Endothelial cell of umbilical vein (primary cell): Measurements from ENCODE around the gene FAM237B. TPM values are rescaled to one million over a fixed set of nuclear protein-coding genes. Genes with fewer than 3 reads are reported as not detected.

Experiments
- BruUV-seq: library from RNA; stranded (reverse); fragments of 400-500 nt; replicated peaks from 2 replicates; lab custom pipeline; 2021; lab: Mats Ljungman, UMichigan
- CTCF ChIA-PET: fragments of 300-600, 350-600 bp; sonication (Branson Sonifier 250); formaldehyde crosslinking; loops from one replicate; lab custom pipeline; 2021; ENCODE audit warnings: antibody characterized with exemption, inconsistent platforms; lab: Charles Lee
- POLR2A ChIA-PET: fragments of 300-600, 350-600 bp; sonication (Branson Sonifier 250); formaldehyde crosslinking; loops from one replicate; lab custom pipeline; 2021; ENCODE audit warnings: antibody characterized with exemption, inconsistent platforms; lab: Charles Lee
- DNase-seq: peaks from one replicate; pipeline ENCODE4 v3.0.0-alpha.2; 2011; ENCODE audit warnings: low read depth, low spot score
- FAIRE-seq: peaks from 2 replicates; lab custom pipeline; 2011; peaks lifted over from hg19 to GRCh38; lab: Jason Lieb, UNC
- H2AFZ ChIP-seq: 2 replicates; pipeline ENCODE4 v1.6.0; 2012; ENCODE audit warnings: low read depth, low read length, control low read depth, inconsistent platforms
- H3K27ac ChIP-seq: 2 replicates; pipeline ENCODE4 v1.5.1; 2011; ENCODE audit warnings: low read depth, mild to moderate bottlenecking, control low read depth, low read length, moderate library complexity; ENCODE audit not compliant: insufficient read depth
- H3K27me3 ChIP-seq, 2 experiments: 2 replicates each; pipeline versions ENCODE4 v1.6.0 to v1.6.1; 2011; ENCODE audit warnings: low read length in 2 of 2, mixed read lengths in 1 of 2; ENCODE audit not compliant: control insufficient read depth in 2 of 2, insufficient read depth in 2 of 2
- H3K36me3 ChIP-seq, 2 experiments: 2 replicates in 1 of 2; 3 replicates in 1 of 2; pipeline ENCODE4 v1.5.1; 2011; ENCODE audit warnings: low read length in 2 of 2, mild to moderate bottlenecking in 1 of 2, moderate library complexity in 1 of 2; ENCODE audit not compliant: control insufficient read depth in 2 of 2, insufficient read depth in 2 of 2; ENCODE audit errors: extremely low read depth in 1 of 2
- H3K4me1 ChIP-seq: 3 replicates; pipeline ENCODE4 v1.5.1; 2011; ENCODE audit warnings: mild to moderate bottlenecking, low read length; ENCODE audit not compliant: control insufficient read depth, insufficient read depth; ENCODE audit errors: extremely low read depth
- H3K4me2 ChIP-seq: 2 replicates; pipeline ENCODE4 v1.6.1; 2011; ENCODE audit warnings: low read length, control low read depth, mixed read lengths; ENCODE audit not compliant: insufficient read depth
- H3K4me3 ChIP-seq, 3 experiments: fragments of 200-600 bp in 1 of 3; sonication (generic), shearing (Covaris generic) in 1 of 3; replicated peaks in 1 of 3; 2 replicates each; pipeline ENCODE4 v1.5.1; 2011 to 2016; ENCODE audit warnings: control low read depth in 3 of 3, low read length in 3 of 3, mild to moderate bottlenecking in 2 of 3, inconsistent platforms in 1 of 3, low read depth in 1 of 3, moderate library complexity in 1 of 3; ENCODE audit not compliant: insufficient read depth in 1 of 3
- H3K79me2 ChIP-seq: 2 replicates; pipeline ENCODE4 v1.6.0; 2012; ENCODE audit warnings: low read length, inconsistent platforms; ENCODE audit not compliant: control insufficient read depth, insufficient read depth
- H3K9ac ChIP-seq: replicated peaks from 2 replicates; pipeline ENCODE3; 2011; ENCODE audit warnings: low read length, control low read depth; ENCODE audit not compliant: insufficient read depth; ENCODE audit errors: extremely low read depth
- H3K9me1 ChIP-seq: replicated peaks from 3 replicates; pipeline ENCODE4 v1.6.0; 2011; ENCODE audit warnings: mild to moderate bottlenecking, low read length; ENCODE audit not compliant: control insufficient read depth, insufficient read depth; ENCODE audit errors: extremely low read depth
- H3K9me3 ChIP-seq: replicated peaks from 2 replicates; pipeline ENCODE4 v1.5.1; 2012; ENCODE audit warnings: low read length, inconsistent platforms; ENCODE audit not compliant: control insufficient read depth, insufficient read depth
- H4K20me1 ChIP-seq: replicated peaks from 2 replicates; pipeline ENCODE3; 2011; ENCODE audit warnings: mild to moderate bottlenecking, low read length; ENCODE audit not compliant: control insufficient read depth, insufficient read depth; ENCODE audit errors: extremely low read depth
- CTCF ChIP-seq, 2 donors: IDR thresholded peaks; 1 replicate in 1 of 2; 2 replicates in 1 of 2; pipeline ENCODE4 v1.5.1; 2011; ENCODE audit warnings: low read length in 2 of 2, mild to moderate bottlenecking in 2 of 2, moderate library complexity in 2 of 2, control low read depth in 1 of 2, inconsistent platforms in 1 of 2, low read depth in 1 of 2; ENCODE audit not compliant: insufficient read depth in 1 of 2; ENCODE audit errors: extremely low read depth in 1 of 2
- EZH2 ChIP-seq: IDR thresholded peaks from 2 replicates; pipeline ENCODE4 v1.6.1; 2012; ENCODE audit warnings: borderline replicate concordance, low read depth, mild to moderate bottlenecking, moderate library complexity, low read length, inconsistent platforms; ENCODE audit not compliant: severe bottlenecking
- FOS ChIP-seq: IDR thresholded peaks from 2 replicates; pipeline ENCODE4 v1.6.1; 2011; ENCODE audit warnings: mild to moderate bottlenecking, low read length, moderate library complexity, borderline replicate concordance; ENCODE audit not compliant: insufficient read depth
- GATA2 ChIP-seq: IDR thresholded peaks from 2 replicates; pipeline ENCODE4 v1.7.0; 2011; ENCODE audit warnings: low read depth, mild to moderate bottlenecking, moderate library complexity, mixed read lengths, low read length; ENCODE audit not compliant: insufficient read length, insufficient read depth
- JUN ChIP-seq: IDR thresholded peaks from 2 replicates; pipeline ENCODE4 v1.6.1; 2011; ENCODE audit warnings: borderline replicate concordance, low read depth; ENCODE audit not compliant: insufficient read length, insufficient read depth
- MYC ChIP-seq: IDR thresholded peaks from one replicate; pipeline ENCODE4 v1.6.1; 2011; ENCODE audit warnings: mild to moderate bottlenecking, low read depth, low read length
- POLR2A ChIP-seq: IDR thresholded peaks from 2 replicates; pipeline ENCODE4 v1.6.1; 2012; ENCODE audit warnings: low read depth, mild to moderate bottlenecking, control low read depth, low read length
- POLR2AphosphoS5 ChIP-seq: IDR thresholded peaks from 2 replicates; pipeline ENCODE4 v1.6.1; 2012; ENCODE audit warnings: low read depth, mild to moderate bottlenecking, control low read depth, low read length, moderate library complexity; ENCODE audit not compliant: insufficient read depth
- dilution Hi-C: fragments of 300-500 bp; cut with MboI; formaldehyde crosslinking; loops from one replicate; pipeline ENCODE4 v1.15.0; 2019; ENCODE audit warnings: low sequenced_read_pairs; ENCODE audit not compliant: extremely low pct_ligation_motif_present
- intact Hi-C: fragments of 100-400 bp; cut with micrococcal nuclease; formaldehyde crosslinking; loops from one replicate; pipeline ENCODE4 v1.10.0; 2022
- polyA plus RNA-seq, 4 experiments: library from polyadenylated mRNA; depleted of rRNA in 3 of 4; stranded (reverse) in 3 of 4; unstranded in 1 of 4; fragments of >200 nt; gene quantifications; 2 replicates each; pipeline versions ENCODE4 v1.2.1 to v1.2.3, GENCODE V29; 2011 to 2012; ENCODE audit warnings: missing spikeins in 1 of 4
- total RNA-seq: library from RNA; stranded (reverse); gene quantifications from 2 replicates; pipeline ENCODE4 v1.2.3, GENCODE V29; 2021
- TF ChIP-seq, protein P1 (sequence below): IDR thresholded peaks from 2 replicates; pipeline ENCODE4 v1.6.1; 2011; ENCODE audit not compliant: insufficient read depth, insufficient read length

FAM237B gene
- total and polyA plus RNA-seq, 2 donors (not counting 3 experiments of a cell fraction or from before 2014, with no cell fraction given): not detected

DNA sequence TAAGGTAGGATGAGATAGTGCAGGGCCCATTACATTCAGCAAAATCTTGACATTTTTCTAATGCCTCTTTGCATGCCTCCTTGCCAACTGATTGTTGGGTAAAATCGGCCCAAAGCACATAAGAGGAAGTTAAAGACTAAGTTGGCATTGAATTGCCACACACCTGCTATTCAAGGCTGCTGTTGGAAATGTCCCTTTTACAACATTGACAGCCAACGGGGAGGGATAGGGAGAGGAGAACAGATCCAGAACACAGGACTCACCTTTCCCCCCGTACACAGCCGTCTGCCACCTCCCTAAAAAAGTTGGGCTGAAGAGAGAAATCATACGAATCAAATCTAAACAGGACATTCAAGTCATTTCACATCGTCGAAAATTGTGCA is 695 bp downstream of the FAM237B start:
- Histone ChIP-seq H2AFZ (no peak overlapping the region), H3K4me3 (no peak overlapping the region), H3K4me2 (no peak overlapping the region), H3K79me2 (no peaks in the 10 kb centered on the region), H3K9me1 (no peaks in the 10 kb centered on the region), H3K27me3 (peaks cover 49 to 81% of the 10 kb centered on the region in 2 experiments), H3K36me3 (no peaks in the 10 kb centered on the region), H4K20me1 (no peaks in the 10 kb centered on the region), H3K9ac (no peak overlapping the region), H3K4me1 (no peaks in the 10 kb centered on the region), H3K9me3 (no peaks in the 10 kb centered on the region), H3K27ac (no peak overlapping the region)
- TF ChIP-seq CTCF (IDR thresholded peaks at IDR 0.05; ENCODE audit: extremely low read depth in 1 of 2, insufficient read depth in 1 of 2, low read depth in 1 of 2, low read length in 2 of 2) (no peak), POLR2A (no peak), FOS (no peak), JUN (no peak), MYC (no peak), GATA2 (no peak), POLR2AphosphoS5 (no peak), EZH2 (no peak)
- TF ChIP-seq, protein P1, sequence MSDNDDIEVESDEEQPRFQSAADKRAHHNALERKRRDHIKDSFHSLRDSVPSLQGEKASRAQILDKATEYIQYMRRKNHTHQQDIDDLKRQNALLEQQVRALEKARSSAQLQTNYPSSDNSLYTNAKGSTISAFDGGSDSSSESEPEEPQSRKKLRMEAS: no peak
- ChIA-PET CTCF (interaction anchor here (1.0 to 1.6 kb wide), 3 partner anchors 8 to 108 kb away, joined by 3 to 9 read pairs (median 3); no protein-coding TSS in a partner anchor), POLR2A (no interaction called here)
- FAIRE-seq: no peak
- no TSS peak for BruUV-seq
- dilution Hi-C loops (no loop called here), intact Hi-C loops (no loop called here)
- DNase-seq: no peak
